T-cell (primary cell): ENCODE results near the gene GBF1. TPM values are rescaled to one million over a fixed set of nuclear protein-coding genes. Genes with fewer than 3 reads are reported as not detected.

ENCODE experiments used
- ATAC-seq, 4 experiments: fragments of 200-7000 bp in 3 of 4; fragments of 150-1000 bp in 1 of 4; cut with Tn5 transposase; replicated peaks in 1 of 4; 1 replicate in 3 of 4; 2 replicates in 1 of 4; pipeline ENCODE4 v1.10.0; 2021; ENCODE audit warnings: moderate library complexity in 3 of 4, mild to moderate bottlenecking in 2 of 4, moderate number of reproducible peaks in 1 of 4
- CTCF ChIA-PET, 2 donors: fragments of 300-600 bp; sonication (Branson Sonifier 250); formaldehyde crosslinking; loops; one replicate each; lab custom pipeline; 2022; ENCODE audit warnings: antibody characterized with exemption in 2 of 2; lab: Charles Lee
- POLR2A ChIA-PET, 2 donors: fragments of 300-600 bp; sonication (Branson Sonifier 250); formaldehyde crosslinking; loops; one replicate each; lab custom pipeline; 2022; ENCODE audit warnings: antibody characterized with exemption in 2 of 2; lab: Charles Lee
- DNase-seq, 35 experiments: peaks; one replicate each; pipeline versions ENCODE4 v3.0.0 to v3.0.0-alpha.2; 2013 to 2023
- H3K27ac ChIP-seq: one replicate; pipeline ENCODE4 v1.5.1; 2013; ENCODE audit warnings: low read length
- H3K27me3 ChIP-seq, 2 experiments: replicated peaks in 1 of 2; 1 replicate in 1 of 2; 2 replicates in 1 of 2; pipeline versions ENCODE4 v1.6.1 to v1.7.0; 2013; ENCODE audit warnings: low read length in 1 of 2, mixed read lengths in 1 of 2; ENCODE audit not compliant: control insufficient read depth in 2 of 2, insufficient read depth in 2 of 2; ENCODE audit errors: extremely low read depth in 1 of 2
- H3K36me3 ChIP-seq, 2 donors: 1 replicate in 1 of 2; 2 replicates in 1 of 2; pipeline versions ENCODE4 v1.6.1 to v1.7.0; 2013; ENCODE audit warnings: low read length in 1 of 2; ENCODE audit not compliant: control insufficient read depth in 2 of 2, insufficient read depth in 1 of 2; ENCODE audit errors: extremely low read depth in 1 of 2
- H3K4me1 ChIP-seq, 2 experiments: 1 replicate in 1 of 2; 2 replicates in 1 of 2; pipeline versions ENCODE4 v1.6.1 to v1.7.0; 2013; ENCODE audit warnings: low read length in 2 of 2, mixed read lengths in 1 of 2; ENCODE audit not compliant: insufficient read depth in 2 of 2, control insufficient read depth in 1 of 2; ENCODE audit errors: extremely low read depth in 1 of 2
- H3K4me3 ChIP-seq, 2 donors: 1 replicate in 1 of 2; 2 replicates in 1 of 2; pipeline versions ENCODE4 v1.5.1 to v1.7.0; 2013; ENCODE audit warnings: mild to moderate bottlenecking in 2 of 2, low read length in 1 of 2, moderate library complexity in 1 of 2; ENCODE audit not compliant: control insufficient read depth in 1 of 2; ENCODE audit errors: extremely low read depth in 1 of 2
- H3K9me3 ChIP-seq: 2 replicates; pipeline ENCODE4 v1.7.0; 2013
- H3K27ac Mint-ChIP-seq, 2 donors: one replicate each; pipeline ENCODE4 v1.8.0; 2020 to 2021; ENCODE audit warnings: mild to moderate bottlenecking in 2 of 2, mixed read lengths in 2 of 2
- H3K27me3 Mint-ChIP-seq, 2 donors: one replicate each; pipeline ENCODE4 v1.8.0; 2021 to 2022; ENCODE audit warnings: mixed read lengths in 2 of 2
- H3K36me3 Mint-ChIP-seq: one replicate; pipeline ENCODE4 v1.8.0; 2021; ENCODE audit warnings: mixed read lengths
- H3K4me1 Mint-ChIP-seq, 3 donors: one replicate each; pipeline ENCODE4 v1.8.0; 2020 to 2022; ENCODE audit warnings: mixed read lengths in 3 of 3, mild to moderate bottlenecking in 1 of 3
- H3K4me3 Mint-ChIP-seq, 3 donors: one replicate each; pipeline ENCODE4 v1.8.0; 2020 to 2022; ENCODE audit warnings: mild to moderate bottlenecking in 3 of 3, mixed read lengths in 3 of 3, moderate library complexity in 3 of 3
- H3K9me3 Mint-ChIP-seq, 3 donors: one replicate each; pipeline ENCODE4 v1.8.0; 2020 to 2022; ENCODE audit warnings: mixed read lengths in 3 of 3
- WGBS: methylation state at CpG from one replicate; pipeline ENCODE4 v1.1.5; 2013; ENCODE audit warnings: missing lambda C conversion rate; ENCODE audit not compliant: insufficient coverage; 5-methylcytosine and 5-hydroxymethylcytosine counted together
- total RNA-seq, 35 experiments: library from RNA in 6 of 35; stranded (reverse) in 6 of 35; fragments of 120-200 nt in 1 of 35; gene quantifications; one replicate each; pipeline versions ENCODE4 v1.2.1 to v1.2.4 and lab custom pipeline; 2013 to 2026

GBF1 gene
- total RNA-seq, 5 donors from 2014 or later (not counting 1 experiment from before 2014, with no cell fraction given): 37.2 to 41.1 (median 38.7) TPM

DNA sequence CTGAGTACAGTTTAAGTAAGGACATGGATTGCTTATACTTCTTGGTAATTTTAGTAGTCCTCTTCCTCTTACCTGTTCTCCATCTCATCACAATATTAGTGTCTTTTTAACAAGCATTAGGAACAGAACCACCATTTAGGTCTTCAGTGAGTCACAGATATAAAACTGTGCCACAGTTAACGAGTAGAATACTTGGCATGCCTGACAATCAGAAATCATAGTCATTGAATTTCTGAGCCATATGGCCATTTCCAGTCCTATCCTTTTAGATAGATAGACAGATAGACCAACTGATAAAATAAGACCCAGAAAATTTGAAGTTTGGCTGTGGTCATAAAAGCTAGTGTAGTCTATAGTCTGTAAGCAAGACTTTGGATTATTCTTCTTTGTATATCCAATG, 71.1 kb downstream of the GBF1 start:
- ATAC-seq (no peak), DNase-seq (no peak)
- Histone ChIP-seq H3K36me3 (peaks cover 0 to 4% of the 10 kb centered on the region in 2 donors), H3K4me3 (no peak overlapping the region), H3K4me1 (peaks cover 0 to under 1% of the 10 kb centered on the region in 2 experiments), H3K27me3 (no peaks in the 10 kb centered on the region), H3K27ac (no peak overlapping the region), H3K9me3 (no peaks in the 10 kb centered on the region)
- H3K27me3 Mint-ChIP-seq: no peaks in the 10 kb centered on the region
- peaks cover 27 to 41% (median 27%) of the 10 kb centered on the region in 3 donors for H3K4me1 Mint-ChIP-seq
- POLR2A ChIA-PET: interaction anchor here (0.7 to 0.8 kb wide), 3 partner anchors 15 to 46 kb away, joined by 3 to 4 read pairs (median 4); no protein-coding TSS in a partner anchor
- CTCF ChIA-PET: interaction anchor here (0.6 to 0.7 kb wide), 3 partner anchors 14 to 34 kb away, joined by 3 to 8 read pairs (median 6); no protein-coding TSS in a partner anchor
- H3K27ac Mint-ChIP-seq: no peak overlapping the region
- 100% methylated on average over 1 of the region's 1 CpG for WGBS
- H3K4me3 Mint-ChIP-seq: no peak overlapping the region
- H3K36me3 Mint-ChIP-seq: peaks cover 14% of the 10 kb centered on the region
- H3K9me3 Mint-ChIP-seq: no peaks in the 10 kb centered on the region

DNA sequence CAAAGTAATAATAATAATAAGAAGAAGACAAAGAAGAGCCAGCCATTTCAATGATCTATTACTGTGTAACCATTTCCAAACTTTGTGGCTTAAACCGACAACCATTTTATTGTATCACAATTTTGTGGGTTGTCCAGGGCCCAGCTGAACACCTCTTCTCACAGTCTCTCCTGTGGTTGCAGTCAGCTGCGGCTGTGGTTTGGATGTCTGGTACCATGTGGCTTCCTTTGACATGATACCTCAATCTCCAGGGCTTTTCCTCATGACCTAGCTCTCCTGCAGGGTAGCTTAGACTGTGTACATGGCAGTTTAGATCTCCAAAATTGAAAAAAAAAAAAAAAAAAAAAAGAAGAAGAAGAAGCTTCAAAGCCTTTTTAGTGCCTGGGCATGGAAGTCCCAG, 77.6 kb downstream of the GBF1 start:
- H3K4me1 Mint-ChIP-seq: peaks cover 39 to 44% (median 41%) of the 10 kb centered on the region in 3 donors
- Histone ChIP-seq H3K36me3 (peaks cover 0 to 5% of the 10 kb centered on the region in 2 donors), H3K27ac (no peak overlapping the region), H3K27me3 (no peaks in the 10 kb centered on the region), H3K4me1 (peaks cover 8 to 16% of the 10 kb centered on the region in 2 experiments), H3K4me3 (no peak overlapping the region), H3K9me3 (no peaks in the 10 kb centered on the region)
- ChIA-PET POLR2A (interaction anchor here (0.6 to 0.9 kb wide), 5 partner anchors 10 to 659 kb away, joined by 3 to 15 read pairs (median 7); no protein-coding TSS in a partner anchor), CTCF (interaction anchor here (0.6 to 0.7 kb wide), 3 partner anchors 34 to 259 kb away, joined by 3 to 7 read pairs (median 5); no protein-coding TSS in a partner anchor)
- DNase-seq (peak; percentile 3 to 59 (median 27)), ATAC-seq (peak; percentile 58 to 83 (median 78))
- H3K27ac Mint-ChIP-seq: no peak overlapping the region
- no CpG with 5 or more reads among the region's 2 CpGs for WGBS
- peaks cover 5% of the 10 kb centered on the region for H3K36me3 Mint-ChIP-seq
- no peaks in the 10 kb centered on the region for H3K9me3 Mint-ChIP-seq
- no peak overlapping the region for H3K4me3 Mint-ChIP-seq
- H3K27me3 Mint-ChIP-seq: no peaks in the 10 kb centered on the region

DNA sequence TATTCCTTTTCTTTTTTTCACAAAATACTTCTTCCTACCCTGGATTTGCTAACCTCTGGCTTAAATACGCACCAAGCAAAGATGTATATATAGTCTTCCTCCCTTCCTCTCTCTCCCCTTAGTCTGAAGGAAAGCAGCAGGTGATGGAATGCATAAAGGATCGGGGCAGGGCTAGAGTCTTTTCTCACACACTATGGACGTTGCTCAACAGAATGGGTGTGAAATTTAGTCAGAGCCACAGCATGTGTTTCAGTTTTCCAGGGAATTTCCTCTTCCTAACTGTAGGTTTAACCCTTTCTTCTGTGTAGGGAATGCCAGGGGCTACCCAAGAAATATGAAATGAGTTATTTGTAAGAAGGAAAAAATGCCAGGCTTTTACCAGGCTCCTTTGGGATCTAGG, 78.7 kb downstream of the GBF1 start:
- no peaks in the 10 kb centered on the region for H3K27me3 ChIP-seq
- ChIA-PET POLR2A (interaction anchor here in 1 of 2 donors (0.6 kb wide), 1 partner anchor 1570 kb away, joined by 3 read pairs; no protein-coding TSS in a partner anchor), CTCF (no interaction called here)
- H3K27ac ChIP-seq: no peak overlapping the region
- peaks cover 0 to 5% of the 10 kb centered on the region in 2 donors for H3K36me3 ChIP-seq
- Mint-ChIP-seq H3K27ac (no peak overlapping the region), H3K36me3 (peaks cover 5% of the 10 kb centered on the region), H3K27me3 (no peaks in the 10 kb centered on the region), H3K9me3 (no peaks in the 10 kb centered on the region), H3K4me3 (no peak overlapping the region), H3K4me1 (peaks cover 39 to 42% (median 42%) of the 10 kb centered on the region in 3 donors)
- no CpG with 5 or more reads among the region's 3 CpGs for WGBS
- no peak overlapping the region for H3K4me3 ChIP-seq
- peaks cover 8 to 16% of the 10 kb centered on the region in 2 experiments for H3K4me1 ChIP-seq
- H3K9me3 ChIP-seq: no peaks in the 10 kb centered on the region
- DNase-seq (no peak), ATAC-seq (no peak)

DNA sequence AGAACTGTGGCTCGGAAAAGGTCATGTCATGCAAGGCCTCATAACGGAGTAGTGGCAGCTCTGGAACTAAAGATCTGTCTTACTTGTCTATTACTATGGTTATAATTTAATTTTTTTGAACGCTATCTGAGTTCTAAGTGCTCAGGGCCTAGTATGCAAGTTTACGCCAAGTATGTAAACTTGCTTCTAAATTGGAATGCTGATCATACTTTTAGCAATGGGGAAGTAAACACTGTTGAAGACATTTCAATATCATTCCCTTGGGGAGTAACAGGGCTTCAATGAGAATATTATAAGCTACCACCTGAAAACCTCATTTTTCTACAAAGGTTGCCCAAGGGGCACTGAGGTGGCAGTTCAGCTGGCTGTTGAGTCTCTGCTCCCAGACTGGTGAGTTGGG, 80.7 kb downstream of the GBF1 start:
- Mint-ChIP-seq H3K4me3 (no peak overlapping the region), H3K4me1 (peaks cover 31 to 37% (median 36%) of the 10 kb centered on the region in 3 donors), H3K27me3 (no peaks in the 10 kb centered on the region), H3K36me3 (no peaks in the 10 kb centered on the region), H3K9me3 (no peaks in the 10 kb centered on the region), H3K27ac (no peak overlapping the region)
- ChIA-PET POLR2A (no interaction called here), CTCF (no interaction called here)
- DNase-seq: no peak
- H3K27ac ChIP-seq: no peak overlapping the region
- 100% methylated on average over 1 of the region's 4 CpGs for WGBS
- H3K9me3 ChIP-seq: no peaks in the 10 kb centered on the region
- H3K4me3 ChIP-seq: no peak overlapping the region
- peaks cover 0 to 5% of the 10 kb centered on the region in 2 donors for H3K36me3 ChIP-seq
- no peak for ATAC-seq
- peaks cover 8 to 16% of the 10 kb centered on the region in 2 experiments for H3K4me1 ChIP-seq
- H3K27me3 ChIP-seq: no peaks in the 10 kb centered on the region

DNA sequence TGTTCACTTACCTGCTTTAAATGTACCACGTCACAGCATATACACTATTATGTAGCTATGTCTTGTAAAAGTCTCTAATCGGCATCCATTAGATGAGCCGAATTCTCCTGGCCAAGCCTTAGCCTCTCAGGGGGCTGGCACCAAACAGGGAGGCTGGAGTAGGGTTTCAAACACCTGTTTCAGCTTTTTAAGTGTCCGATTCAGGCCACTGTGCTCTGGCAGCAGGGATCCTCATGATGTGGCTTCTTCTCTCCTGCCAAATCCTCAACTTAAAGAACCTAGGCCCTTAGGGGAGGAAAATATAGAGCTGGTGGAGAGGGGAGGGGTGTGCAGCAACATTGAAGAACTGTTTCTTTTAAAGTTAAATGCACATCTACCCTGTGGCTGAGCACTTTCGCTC, 81.7 kb downstream of the GBF1 start:
- Mint-ChIP-seq H3K4me1 (peaks cover 24 to 32% (median 31%) of the 10 kb centered on the region in 3 donors), H3K36me3 (no peaks in the 10 kb centered on the region), H3K27me3 (no peaks in the 10 kb centered on the region), H3K27ac (no peak overlapping the region), H3K4me3 (no peak overlapping the region), H3K9me3 (no peaks in the 10 kb centered on the region)
- no peak for ATAC-seq
- H3K36me3 ChIP-seq: peaks cover 0 to under 1% of the 10 kb centered on the region in 2 donors
- no peaks in the 10 kb centered on the region for H3K9me3 ChIP-seq
- no peak overlapping the region for H3K4me3 ChIP-seq
- peaks cover 7 to 10% of the 10 kb centered on the region in 2 experiments for H3K4me1 ChIP-seq
- POLR2A ChIA-PET: no interaction called here
- CTCF ChIA-PET: interaction anchor here in 1 of 2 donors (0.5 kb wide), 1 partner anchor 47 kb away, joined by 3 read pairs; no protein-coding TSS in a partner anchor
- H3K27me3 ChIP-seq: no peaks in the 10 kb centered on the region
- WGBS: no CpG with 5 or more reads among the region's 5 CpGs
- DNase-seq: no peak
- no peak overlapping the region for H3K27ac ChIP-seq

DNA sequence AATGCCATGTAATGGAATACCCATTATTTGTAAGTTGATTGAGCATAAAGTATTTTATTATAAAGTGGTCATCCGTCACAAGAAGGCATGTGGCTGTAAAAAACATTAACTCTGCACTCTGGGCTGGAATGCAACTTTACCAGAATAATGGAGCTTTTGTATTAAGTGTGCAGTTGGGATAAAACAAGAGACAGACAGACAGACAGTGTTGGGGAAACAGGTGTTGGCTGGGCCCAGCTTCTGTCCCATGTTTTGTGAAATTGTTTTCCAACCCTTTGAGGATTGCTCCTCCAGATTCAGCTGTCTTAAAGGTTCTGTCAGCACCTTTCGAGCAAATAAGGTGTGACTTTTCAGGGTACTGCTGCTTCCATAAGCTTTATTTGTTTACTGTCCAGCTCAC, 82.3 kb downstream of the GBF1 start:
- Histone ChIP-seq H3K27me3 (no peaks in the 10 kb centered on the region), H3K4me3 (no peak overlapping the region), H3K4me1 (peaks cover 3 to 6% of the 10 kb centered on the region in 2 experiments), H3K36me3 (no peaks in the 10 kb centered on the region), H3K27ac (no peak overlapping the region), H3K9me3 (no peaks in the 10 kb centered on the region)
- H3K27me3 Mint-ChIP-seq: no peaks in the 10 kb centered on the region
- H3K27ac Mint-ChIP-seq: no peak overlapping the region
- ChIA-PET POLR2A (interaction anchor here in 1 of 2 donors (0.5 kb wide), 1 partner anchor 92 kb away, joined by 6 read pairs; no protein-coding TSS in a partner anchor), CTCF (interaction anchor here in 1 of 2 donors (0.5 kb wide), 1 partner anchor 48 kb away, joined by 3 read pairs; no protein-coding TSS in a partner anchor)
- no peak overlapping the region for H3K4me3 Mint-ChIP-seq
- H3K36me3 Mint-ChIP-seq: peaks cover 4% of the 10 kb centered on the region
- ATAC-seq (no peak), DNase-seq (no peak)
- no peaks in the 10 kb centered on the region for H3K9me3 Mint-ChIP-seq
- H3K4me1 Mint-ChIP-seq: peaks cover 19 to 26% (median 25%) of the 10 kb centered on the region in 3 donors
- WGBS: 100% methylated on average over 2 of the region's 2 CpGs
